Activated CD8-positive, alpha-beta memory T cell treated with anti-CD3 and anti-CD28 coated beads, Interleukin-2, amount 50 U/mL, for 1 hour (primary cell): ENCODE measurements around the gene OR2T1.
"Not testable (repeated sequence)": the region's sequence is repeated elsewhere in the genome, so short reads cannot be mapped to it uniquely, and the experiment has no call there.

ENCODE experiments used
- DNase-seq: peaks from one replicate; pipeline ENCODE4 v3.0.0-alpha.2; 2020; ENCODE audit errors: extremely low read depth

Gene OR2T1

GRCh38 chr1:248402748-248403147, at the start of gene OR2T1:
Gene OR2T1 (plus strand): TSS chr1:248403048. CDS start chr1:248406148, 3,100 bp downstream.
- DNase-seq, result no peak

- DNase-seq, result no peak
Measured at GRCh38 chr1:248359415-248359814, 43.4 kb upstream of the OR2T1 start.

- DNase-seq, result no peak
Measured at GRCh38 chr1:248361121-248361715, 41.6 kb upstream of the OR2T1 start, which contains the start of gene OR2T4. Gene OR2T4 (plus strand): TSS chr1:248361665. CDS start chr1:248361665, 0 bp downstream.

- DNase-seq, result no peak
Measured at GRCh38 chr1:248366609-248367008, 36.2 kb upstream of the OR2T1 start.

- DNase-seq, result no peak
Measured at GRCh38 chr1:248372394-248372793, 30.5 kb upstream of the OR2T1 start.

- no peak for DNase-seq
Measured at GRCh38 chr1:248373761-248374160, 29.1 kb upstream of the OR2T1 start.

- DNase-seq, result no peak
Measured at GRCh38 chr1:248375446-248375845, 27.4 kb upstream of the OR2T1 start, which contains the start of gene OR2T6. Gene OR2T6 (plus strand): TSS chr1:248375746. CDS start chr1:248387609, 11,863 bp downstream.

GRCh38 chr1:248376916-248377315, 25.9 kb upstream of the OR2T1 start:
- DNase-seq, result no peak

- no peak for DNase-seq
Measured at GRCh38 chr1:248380854-248381253, 22.0 kb upstream of the OR2T1 start.

- DNase-seq, result no peak
Measured at GRCh38 chr1:248388426-248388825, 14.4 kb upstream of the OR2T1 start.

GRCh38 chr1:248393050-248393449, 9.8 kb upstream of the OR2T1 start:
- no peak for DNase-seq

GRCh38 chr1:248404024-248404423, 1.2 kb downstream of the OR2T1 start:
- DNase-seq, result no peak

- no peak for DNase-seq
Measured at GRCh38 chr1:248406721-248407692, 4.2 kb downstream of the OR2T1 start.

GRCh38 chr1:248416226-248416625, 13.4 kb downstream of the OR2T1 start:
- no peak for DNase-seq

- DNase-seq, result no peak
Measured at GRCh38 chr1:248417854-248418253, 15.0 kb downstream of the OR2T1 start.

- no peak for DNase-seq
Measured at GRCh38 chr1:248421384-248421783, 18.5 kb downstream of the OR2T1 start.

- DNase-seq, result not testable (repeated sequence)
Measured at GRCh38 chr1:248427526-248428191, 24.8 kb downstream of the OR2T1 start.

- DNase-seq, result not testable (repeated sequence)
Measured at GRCh38 chr1:248428192-248428533, 25.3 kb downstream of the OR2T1 start.

GRCh38 chr1:248431683-248432082, 28.8 kb downstream of the OR2T1 start:
- DNase-seq, result not testable (repeated sequence)

- DNase-seq, result not testable (repeated sequence)
Measured at GRCh38 chr1:248432201-248432600, 29.4 kb downstream of the OR2T1 start.

- DNase-seq, result not testable (repeated sequence)
Measured at GRCh38 chr1:248433811-248434415, 31.1 kb downstream of the OR2T1 start.

GRCh38 chr1:248434913-248435312, 32.1 kb downstream of the OR2T1 start:
- not testable (repeated sequence) for DNase-seq
